Peyer's patch (tissue), 4 donors: ENCODE data around the gene FHOD3.

Experiments
- POLR2A ChIP-seq, 2 donors: fragments of 450-650 bp; IDR thresholded peaks; one replicate each; pipeline ENCODE4 v1.5.1; 2017; ENCODE audit warnings: antibody characterized with exemption in 2 of 2, mild to moderate bottlenecking in 2 of 2, moderate library complexity in 2 of 2
- TF ChIP-seq, protein P1 (sequence below), 6 experiments: fragments of 450-650 bp in 4 of 6; fragments of 200-600 bp in 2 of 6; sonication (generic) in 1 of 6; IDR thresholded peaks; one replicate each; pipeline ENCODE4 v1.5.1; 2017 to 2019; ENCODE audit warnings: antibody characterized with exemption in 6 of 6, mild to moderate bottlenecking in 3 of 6, moderate library complexity in 1 of 6

DNA sequence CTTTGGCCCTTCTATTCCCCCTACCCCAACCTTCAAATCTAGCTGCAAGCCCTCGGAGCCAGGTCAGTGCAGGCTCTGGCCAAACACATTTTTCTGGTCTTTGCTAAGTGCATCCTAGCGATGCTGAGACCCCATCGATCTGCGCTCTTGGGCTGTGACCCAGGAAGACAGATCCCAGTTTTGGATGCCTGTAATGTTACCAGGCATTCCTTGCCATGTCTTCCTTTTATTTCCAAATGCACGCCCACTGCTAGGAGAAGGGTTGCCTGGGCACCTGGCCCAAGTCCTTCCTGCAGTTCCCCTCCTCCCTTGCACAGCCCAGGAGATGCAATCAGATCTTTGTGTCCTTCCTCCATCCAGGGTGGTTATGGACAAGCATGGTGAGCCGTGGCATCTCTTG, 406.6 kb downstream of the FHOD3 start:
- TF ChIP-seq, protein P1, sequence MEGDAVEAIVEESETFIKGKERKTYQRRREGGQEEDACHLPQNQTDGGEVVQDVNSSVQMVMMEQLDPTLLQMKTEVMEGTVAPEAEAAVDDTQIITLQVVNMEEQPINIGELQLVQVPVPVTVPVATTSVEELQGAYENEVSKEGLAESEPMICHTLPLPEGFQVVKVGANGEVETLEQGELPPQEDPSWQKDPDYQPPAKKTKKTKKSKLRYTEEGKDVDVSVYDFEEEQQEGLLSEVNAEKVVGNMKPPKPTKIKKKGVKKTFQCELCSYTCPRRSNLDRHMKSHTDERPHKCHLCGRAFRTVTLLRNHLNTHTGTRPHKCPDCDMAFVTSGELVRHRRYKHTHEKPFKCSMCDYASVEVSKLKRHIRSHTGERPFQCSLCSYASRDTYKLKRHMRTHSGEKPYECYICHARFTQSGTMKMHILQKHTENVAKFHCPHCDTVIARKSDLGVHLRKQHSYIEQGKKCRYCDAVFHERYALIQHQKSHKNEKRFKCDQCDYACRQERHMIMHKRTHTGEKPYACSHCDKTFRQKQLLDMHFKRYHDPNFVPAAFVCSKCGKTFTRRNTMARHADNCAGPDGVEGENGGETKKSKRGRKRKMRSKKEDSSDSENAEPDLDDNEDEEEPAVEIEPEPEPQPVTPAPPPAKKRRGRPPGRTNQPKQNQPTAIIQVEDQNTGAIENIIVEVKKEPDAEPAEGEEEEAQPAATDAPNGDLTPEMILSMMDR (IDR thresholded peaks at IDR 0.05) = no peak
- TF ChIP-seq POLR2A (IDR thresholded peaks at IDR 0.05) = no peak
